Panc1 (cell line): ENCODE measurements around the gene PRDM10. TPM values are rescaled to one million over a fixed set of nuclear protein-coding genes. Genes with fewer than 3 reads are reported as not detected.
A peak's percentile ranks its signal among the peaks of the same experiment; 100 is the strongest.

Source experiments
- ATAC-seq: fragments of 200-7000 bp; cut with Tn5 transposase; 2 replicates; pipeline ENCODE4 v1.9.1; 2020; ENCODE audit warnings: mild to moderate bottlenecking, moderate library complexity
- BruUV-seq: library from RNA; stranded (reverse); fragments of 400-500 nt; replicated peaks from 2 replicates; lab custom pipeline; 2021; lab: Mats Ljungman, UMichigan
- CTCF ChIA-PET: fragments of 300-600 bp; sonication (Branson Sonifier 250); formaldehyde crosslinking; loops from one replicate; lab custom pipeline; 2022; ENCODE audit warnings: antibody characterized with exemption; lab: Charles Lee
- POLR2A ChIA-PET: fragments of 300-600 bp; sonication (Branson Sonifier 250); formaldehyde crosslinking; loops from one replicate; lab custom pipeline; 2022; ENCODE audit warnings: antibody characterized with exemption; lab: Charles Lee
- DNase-seq: peaks from one replicate; pipeline ENCODE4 v3.0.0-alpha.2; 2010; ENCODE audit warnings: low read depth, low spot score
- H3K27ac ChIP-seq: 2 replicates; pipeline ENCODE4 v1.5.1; 2011; ENCODE audit warnings: mild to moderate bottlenecking, low read length, inconsistent platforms
- H3K27me3 ChIP-seq: fragments of 200-500 bp; sonication (Bioruptor generic); 2 replicates; pipeline ENCODE4 v1.6.0; 2014; ENCODE audit warnings: low read length, inconsistent platforms; ENCODE audit not compliant: control insufficient read depth, insufficient read depth
- H3K36me3 ChIP-seq: fragments of 200-500 bp; sonication (Bioruptor generic); 2 replicates; pipeline ENCODE4 v1.5.1; 2014; ENCODE audit warnings: inconsistent platforms, mild to moderate bottlenecking, low read length, moderate library complexity; ENCODE audit not compliant: control insufficient read depth, insufficient read depth
- H3K4me1 ChIP-seq: 2 replicates; pipeline ENCODE4 v1.5.1; 2011; ENCODE audit warnings: inconsistent platforms, mild to moderate bottlenecking, low read length, moderate library complexity; ENCODE audit not compliant: control insufficient read depth, insufficient read depth
- H3K4me3 ChIP-seq, 2 experiments: 2 replicates each; pipeline ENCODE4 v1.5.1; 2011 to 2012; ENCODE audit warnings: low read depth in 2 of 2, low read length in 2 of 2, mild to moderate bottlenecking in 2 of 2, inconsistent platforms in 1 of 2, moderate library complexity in 1 of 2
- H3K9me3 ChIP-seq: fragments of 200-500 bp; sonication (Bioruptor generic); 2 replicates; pipeline ENCODE4 v1.5.1; 2014; ENCODE audit warnings: low read depth, mild to moderate bottlenecking, inconsistent platforms, low read length, moderate library complexity; ENCODE audit not compliant: control insufficient read depth, insufficient read depth
- POLR2AphosphoS5 ChIP-seq: IDR thresholded peaks from 2 replicates; pipeline ENCODE4 v1.6.1; 2012; ENCODE audit warnings: mild to moderate bottlenecking, low read depth, low read length, moderate library complexity
- SIN3A ChIP-seq: IDR thresholded peaks from 2 replicates; pipeline ENCODE4 v1.6.1; 2012; ENCODE audit warnings: low read depth, mild to moderate bottlenecking, low read length, moderate library complexity, borderline replicate concordance; ENCODE audit not compliant: insufficient read depth
- TCF7L2 ChIP-seq: IDR thresholded peaks from 2 replicates; pipeline ENCODE4 v1.6.1; 2011; ENCODE audit warnings: mild to moderate bottlenecking, low read depth, low read length, inconsistent platforms
- in situ Hi-C: cut with HindIII; loops from 2 replicates; pipeline ENCODE4 v1.10.0; 2016; ENCODE audit warnings: low sequenced_read_pairs, low pct_unique_long_range_greater_than_20kb
- intact Hi-C: fragments of 100-400 bp; cut with micrococcal nuclease; formaldehyde crosslinking; loops from one replicate; pipeline ENCODE4 v1.10.0; 2022; ENCODE audit not compliant: unreplicated experiment
- total RNA-seq: library from RNA; stranded (reverse); gene quantifications from one replicate; pipeline ENCODE4 v1.2.1, GENCODE V29; 2021; ENCODE audit not compliant: unreplicated experiment
- TF ChIP-seq, protein P1 (sequence below): fragments of 450-650 bp; IDR thresholded peaks from 2 replicates; pipeline ENCODE4 v1.5.1; 2017; ENCODE audit warnings: mild to moderate bottlenecking
- TF ChIP-seq, protein P2 (sequence below), 2 experiments: IDR thresholded peaks; 2 replicates each; pipeline ENCODE4 v1.6.1; 2011 to 2012; ENCODE audit warnings: low read depth in 2 of 2, control low read depth in 1 of 2, low read length in 1 of 2, mild to moderate bottlenecking in 1 of 2, moderate library complexity in 1 of 2; ENCODE audit not compliant: insufficient read depth in 1 of 2

The PRDM10 gene
- total RNA-seq, 1 experiment from 2014 or later: 12.5 TPM

DNA sequence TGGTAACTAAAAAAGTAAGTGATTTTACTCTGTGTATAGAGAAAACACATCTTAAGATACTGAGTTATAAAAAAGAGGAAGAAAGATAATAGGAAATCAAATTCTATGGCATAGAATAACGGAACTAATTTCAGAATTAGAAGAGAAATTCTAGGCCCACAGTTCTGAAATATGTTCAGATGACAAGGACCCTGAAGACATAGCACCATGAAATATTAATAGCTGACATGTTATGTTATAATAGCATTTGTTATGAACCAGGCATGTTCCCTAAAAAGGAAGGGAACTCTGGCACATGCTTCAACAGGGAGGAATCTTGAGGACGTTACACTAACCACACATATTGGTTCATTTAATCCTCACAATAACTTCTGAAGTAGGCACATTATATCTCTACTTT is 32.7 kb downstream of the PRDM10 start:
- H3K36me3 ChIP-seq: no peaks in the 10 kb centered on the region
- ChIA-PET POLR2A (interaction anchor here (0.5 kb wide), 1 partner anchor 47 kb away, joined by 5 read pairs; no protein-coding TSS in a partner anchor), CTCF (no interaction called here)
- TF ChIP-seq, protein P1, sequence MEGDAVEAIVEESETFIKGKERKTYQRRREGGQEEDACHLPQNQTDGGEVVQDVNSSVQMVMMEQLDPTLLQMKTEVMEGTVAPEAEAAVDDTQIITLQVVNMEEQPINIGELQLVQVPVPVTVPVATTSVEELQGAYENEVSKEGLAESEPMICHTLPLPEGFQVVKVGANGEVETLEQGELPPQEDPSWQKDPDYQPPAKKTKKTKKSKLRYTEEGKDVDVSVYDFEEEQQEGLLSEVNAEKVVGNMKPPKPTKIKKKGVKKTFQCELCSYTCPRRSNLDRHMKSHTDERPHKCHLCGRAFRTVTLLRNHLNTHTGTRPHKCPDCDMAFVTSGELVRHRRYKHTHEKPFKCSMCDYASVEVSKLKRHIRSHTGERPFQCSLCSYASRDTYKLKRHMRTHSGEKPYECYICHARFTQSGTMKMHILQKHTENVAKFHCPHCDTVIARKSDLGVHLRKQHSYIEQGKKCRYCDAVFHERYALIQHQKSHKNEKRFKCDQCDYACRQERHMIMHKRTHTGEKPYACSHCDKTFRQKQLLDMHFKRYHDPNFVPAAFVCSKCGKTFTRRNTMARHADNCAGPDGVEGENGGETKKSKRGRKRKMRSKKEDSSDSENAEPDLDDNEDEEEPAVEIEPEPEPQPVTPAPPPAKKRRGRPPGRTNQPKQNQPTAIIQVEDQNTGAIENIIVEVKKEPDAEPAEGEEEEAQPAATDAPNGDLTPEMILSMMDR: no peak
- TF ChIP-seq SIN3A (no peak), POLR2AphosphoS5 (no peak), TCF7L2 (no peak)
- TF ChIP-seq, protein P2, sequence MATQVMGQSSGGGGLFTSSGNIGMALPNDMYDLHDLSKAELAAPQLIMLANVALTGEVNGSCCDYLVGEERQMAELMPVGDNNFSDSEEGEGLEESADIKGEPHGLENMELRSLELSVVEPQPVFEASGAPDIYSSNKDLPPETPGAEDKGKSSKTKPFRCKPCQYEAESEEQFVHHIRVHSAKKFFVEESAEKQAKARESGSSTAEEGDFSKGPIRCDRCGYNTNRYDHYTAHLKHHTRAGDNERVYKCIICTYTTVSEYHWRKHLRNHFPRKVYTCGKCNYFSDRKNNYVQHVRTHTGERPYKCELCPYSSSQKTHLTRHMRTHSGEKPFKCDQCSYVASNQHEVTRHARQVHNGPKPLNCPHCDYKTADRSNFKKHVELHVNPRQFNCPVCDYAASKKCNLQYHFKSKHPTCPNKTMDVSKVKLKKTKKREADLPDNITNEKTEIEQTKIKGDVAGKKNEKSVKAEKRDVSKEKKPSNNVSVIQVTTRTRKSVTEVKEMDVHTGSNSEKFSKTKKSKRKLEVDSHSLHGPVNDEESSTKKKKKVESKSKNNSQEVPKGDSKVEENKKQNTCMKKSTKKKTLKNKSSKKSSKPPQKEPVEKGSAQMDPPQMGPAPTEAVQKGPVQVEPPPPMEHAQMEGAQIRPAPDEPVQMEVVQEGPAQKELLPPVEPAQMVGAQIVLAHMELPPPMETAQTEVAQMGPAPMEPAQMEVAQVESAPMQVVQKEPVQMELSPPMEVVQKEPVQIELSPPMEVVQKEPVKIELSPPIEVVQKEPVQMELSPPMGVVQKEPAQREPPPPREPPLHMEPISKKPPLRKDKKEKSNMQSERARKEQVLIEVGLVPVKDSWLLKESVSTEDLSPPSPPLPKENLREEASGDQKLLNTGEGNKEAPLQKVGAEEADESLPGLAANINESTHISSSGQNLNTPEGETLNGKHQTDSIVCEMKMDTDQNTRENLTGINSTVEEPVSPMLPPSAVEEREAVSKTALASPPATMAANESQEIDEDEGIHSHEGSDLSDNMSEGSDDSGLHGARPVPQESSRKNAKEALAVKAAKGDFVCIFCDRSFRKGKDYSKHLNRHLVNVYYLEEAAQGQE (IDR thresholded peaks at IDR 0.05; ENCODE audit: insufficient read depth in 1 of 2, low read depth in 2 of 2, low read length in 1 of 2): no peak
- no TSS peak for BruUV-seq
- H3K4me3 ChIP-seq: no peak overlapping the region
- no peaks in the 10 kb centered on the region for H3K9me3 ChIP-seq
- intact Hi-C loops: no loop called here
- no peak for DNase-seq
- H3K27me3 ChIP-seq: no peaks in the 10 kb centered on the region
- in situ Hi-C loops: no loop called here
- no peak for ATAC-seq
- H3K4me1 ChIP-seq: peaks cover 33% of the 10 kb centered on the region
- no peak overlapping the region for H3K27ac ChIP-seq

DNA sequence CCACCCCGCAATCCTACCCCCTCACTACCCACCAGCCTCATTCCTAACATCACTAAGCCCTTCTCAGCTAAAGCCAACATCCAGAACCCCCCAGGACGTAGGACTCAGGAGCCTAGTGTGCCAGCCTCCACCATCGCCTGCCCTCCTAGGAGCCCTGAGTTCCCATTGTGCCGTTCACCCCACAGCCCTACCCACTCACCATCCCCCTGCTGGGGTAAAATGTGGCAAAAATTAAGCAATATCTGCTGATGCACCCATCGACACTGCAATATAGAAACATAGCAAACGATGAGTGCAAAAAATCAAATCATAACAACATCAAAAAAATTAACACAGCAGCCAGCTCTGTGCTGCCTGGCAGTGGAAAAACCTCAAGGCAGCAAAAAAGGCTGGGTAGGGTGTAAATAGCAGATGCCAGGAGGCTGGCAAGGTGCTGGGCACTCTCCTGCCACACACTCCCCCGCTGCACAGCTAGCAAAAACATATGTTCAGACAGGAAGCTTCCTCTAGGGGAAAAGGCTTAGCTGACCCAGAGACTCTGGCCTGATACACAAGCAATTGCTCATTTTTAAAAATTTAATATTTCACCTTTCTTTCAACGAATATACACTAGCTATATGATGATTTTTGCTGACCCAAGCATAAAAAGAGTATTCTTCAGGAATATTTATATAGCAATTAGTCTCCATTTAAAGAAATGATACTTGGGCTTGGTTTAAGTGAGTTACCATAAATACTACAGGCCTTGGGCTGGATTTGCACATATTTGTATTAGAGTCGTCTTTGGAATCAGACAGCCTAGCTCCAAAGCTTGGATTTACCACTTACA is 33.8 kb downstream of the PRDM10 start:
- intact Hi-C loops (no loop called here), in situ Hi-C loops (no loop called here)
- DNase-seq (no peak), ATAC-seq (peak; percentile 23; the same call in 1 of the 2 replicates)
- Histone ChIP-seq H3K4me1 (peaks cover 33% of the 10 kb centered on the region), H3K27ac (no peak overlapping the region), H3K9me3 (no peaks in the 10 kb centered on the region), H3K4me3 (no peak overlapping the region), H3K27me3 (no peaks in the 10 kb centered on the region), H3K36me3 (no peaks in the 10 kb centered on the region)
- no peak for TF ChIP-seq SIN3A
- TF ChIP-seq POLR2AphosphoS5: no peak
- TF ChIP-seq, protein P1: no peak
- ChIA-PET POLR2A (no interaction called here), CTCF (no interaction called here)
- no TSS peak for BruUV-seq
